GM19463 (cell line): ENCODE measurements around the gene RAMAC.
"Not testable (repeated sequence)": the region's sequence is repeated elsewhere in the genome, so short reads cannot be mapped to it uniquely, and the experiment has no call there.

Source experiments
- ATAC-seq: cut with Tn5 transposase; IDR thresholded peaks from one replicate; pipeline ENCODE4 v1.9.1; 2021; ENCODE audit warnings: mild to moderate bottlenecking, moderate library complexity; ENCODE audit not compliant: unreplicated experiment

Gene RAMAC

DNA sequence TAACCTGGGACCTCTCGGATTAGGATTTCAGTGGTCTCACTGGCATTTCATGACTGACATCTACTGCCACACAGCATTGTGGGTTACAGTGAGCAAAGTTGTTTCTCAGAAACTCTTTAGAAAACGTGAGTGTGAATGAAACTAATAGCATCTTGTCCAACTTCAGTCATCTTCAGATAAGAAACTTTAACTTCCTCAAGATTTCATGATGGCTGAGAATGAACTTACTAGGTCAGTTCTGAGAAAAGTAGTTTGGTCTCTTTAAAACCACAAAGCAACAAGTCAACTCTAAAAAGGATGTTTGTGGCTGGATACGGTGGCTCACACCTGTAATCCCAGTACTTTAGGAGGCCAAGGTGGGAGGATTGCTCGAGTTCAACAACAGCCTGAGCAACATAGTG is 19.3 kb upstream of the RAMAC start:
- peak; percentile 71 for ATAC-seq

GRCh38 chr15:82968066-82968465 is 17.9 kb upstream of the RAMAC start:
- no peak for ATAC-seq

GRCh38 chr15:82969353-82969752 is 16.7 kb upstream of the RAMAC start:
- ATAC-seq, result no peak

DNA sequence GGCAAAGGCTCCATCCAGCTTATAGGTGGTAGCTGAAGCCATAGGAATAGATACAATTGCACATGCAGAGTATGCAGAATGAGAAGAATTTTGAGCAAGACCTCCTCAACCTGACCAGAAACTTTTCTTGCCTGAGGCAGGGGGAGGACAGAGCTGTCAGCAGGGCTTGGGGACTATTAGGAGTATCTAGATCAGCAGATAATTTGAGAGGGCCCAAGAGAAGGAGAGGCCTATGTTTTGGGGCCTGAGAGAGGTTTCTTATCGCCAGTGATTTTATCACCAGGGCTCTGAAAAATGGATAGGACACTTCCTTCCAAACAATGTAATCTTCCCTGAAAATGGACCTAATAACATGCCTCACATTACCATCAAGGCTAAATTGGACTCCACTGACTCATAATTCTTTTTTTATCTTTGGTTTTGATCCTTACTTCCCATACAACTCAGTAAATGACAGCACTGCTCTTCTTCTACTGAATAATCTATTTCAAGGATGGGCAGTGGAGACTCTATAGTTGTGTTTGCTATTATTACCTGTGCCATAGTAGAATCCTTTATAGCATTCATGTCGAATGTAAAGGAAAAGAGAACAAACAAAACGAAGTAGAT is 15.8 kb upstream of the RAMAC start:
- no peak for ATAC-seq

DNA sequence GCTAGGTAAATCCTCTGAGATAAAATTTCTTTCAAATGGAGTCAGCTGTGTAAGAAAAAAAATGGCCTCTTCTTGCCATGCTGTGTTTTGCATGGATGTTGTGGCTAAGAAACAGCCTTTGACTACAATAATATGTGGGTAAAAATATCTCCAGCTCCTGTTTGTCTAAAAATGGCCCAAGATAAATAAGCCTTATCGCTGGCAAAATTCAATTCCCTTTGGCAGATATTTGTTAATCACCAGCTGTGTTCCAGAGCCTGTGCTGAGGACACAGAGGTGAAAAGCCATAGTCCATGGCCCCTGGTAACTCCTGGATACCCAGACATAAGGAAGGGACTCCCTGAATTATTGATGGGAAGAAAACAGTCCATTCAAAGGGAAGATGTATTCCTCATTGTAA is 15.3 kb upstream of the RAMAC start:
- no peak for ATAC-seq

- no peak for ATAC-seq
Observed at GRCh38 chr15:82971218-82971984, 14.6 kb upstream of the RAMAC start.

DNA sequence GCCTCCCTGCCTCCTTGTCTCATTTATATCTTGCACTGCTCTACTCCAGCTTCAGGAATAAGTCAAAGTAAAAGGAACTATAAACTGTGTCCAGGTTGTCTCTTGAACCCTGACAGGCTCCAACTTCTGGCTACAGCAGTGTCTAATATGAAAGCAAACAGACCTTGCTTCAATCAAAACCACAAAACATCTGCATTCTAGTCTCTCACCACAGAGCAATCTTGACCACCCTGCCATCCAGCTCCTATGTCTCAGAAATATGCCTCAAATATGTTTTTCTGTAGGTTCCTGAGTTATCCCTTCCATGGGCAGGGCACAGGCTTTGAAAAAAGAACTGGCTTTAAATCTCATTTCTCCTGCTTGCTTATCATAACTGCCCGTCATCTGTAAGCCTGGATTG is 13.0 kb upstream of the RAMAC start:
- ATAC-seq, result no peak

DNA sequence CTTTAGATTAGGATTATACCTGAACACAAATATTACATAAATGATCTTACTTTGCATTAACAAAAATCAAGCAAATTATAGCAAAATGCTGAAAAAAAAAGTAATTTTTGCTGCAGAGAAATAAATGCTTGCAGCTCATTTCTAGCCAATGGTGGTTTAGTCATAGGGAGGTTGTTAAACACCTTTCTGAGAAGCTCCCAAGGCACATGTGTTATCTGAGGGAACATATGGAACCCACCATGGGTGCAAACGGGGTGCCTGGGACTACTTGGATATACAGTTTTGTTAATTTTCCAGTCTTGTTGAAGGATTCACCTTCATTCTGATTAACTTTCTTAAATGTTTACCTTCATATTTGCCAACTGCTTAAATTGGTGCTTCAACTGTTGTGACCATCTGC is 8.9 kb upstream of the RAMAC start:
- no peak for ATAC-seq

DNA sequence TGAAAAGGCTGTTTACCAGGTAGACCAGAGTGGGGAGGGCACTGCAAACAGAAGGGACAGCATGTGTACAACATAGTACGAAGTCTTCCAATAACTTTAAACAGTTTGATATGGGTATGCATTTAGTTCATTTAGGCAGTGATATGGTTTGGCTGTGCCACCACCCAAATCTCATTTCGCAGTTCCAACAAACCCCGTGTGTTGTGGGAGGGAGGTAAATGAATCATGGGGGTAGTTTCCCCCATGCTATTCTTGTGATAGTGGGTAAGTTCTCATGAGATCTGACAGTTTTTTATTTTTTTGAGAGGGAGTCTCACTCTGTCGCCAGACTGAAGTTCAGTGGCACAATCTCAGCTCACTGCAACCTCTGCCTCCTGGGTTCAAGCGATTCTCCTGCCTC is 7.6 kb upstream of the RAMAC start:
- ATAC-seq, result no peak

DNA sequence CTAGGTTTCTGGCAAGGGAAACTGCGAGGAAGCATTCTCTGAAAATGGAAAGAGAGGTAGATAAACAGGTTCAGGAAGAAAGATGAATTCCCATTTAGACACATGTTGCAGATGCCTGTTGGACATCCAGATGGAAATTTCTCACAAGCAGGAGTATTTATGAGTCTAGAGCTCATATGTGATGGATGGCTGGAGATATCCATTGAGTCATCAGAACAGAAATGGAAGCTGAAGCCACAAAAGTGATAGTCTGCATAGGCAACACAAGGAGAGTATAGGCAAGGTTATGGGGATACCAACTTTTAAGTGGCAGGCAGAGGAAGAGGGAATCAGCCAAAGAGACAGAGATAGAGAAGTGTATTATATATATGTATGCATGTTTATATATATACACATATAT is 6.3 kb upstream of the RAMAC start:
- no peak for ATAC-seq

- no peak for ATAC-seq
Observed at GRCh38 chr15:82980981-82981380, 5.0 kb upstream of the RAMAC start.

DNA sequence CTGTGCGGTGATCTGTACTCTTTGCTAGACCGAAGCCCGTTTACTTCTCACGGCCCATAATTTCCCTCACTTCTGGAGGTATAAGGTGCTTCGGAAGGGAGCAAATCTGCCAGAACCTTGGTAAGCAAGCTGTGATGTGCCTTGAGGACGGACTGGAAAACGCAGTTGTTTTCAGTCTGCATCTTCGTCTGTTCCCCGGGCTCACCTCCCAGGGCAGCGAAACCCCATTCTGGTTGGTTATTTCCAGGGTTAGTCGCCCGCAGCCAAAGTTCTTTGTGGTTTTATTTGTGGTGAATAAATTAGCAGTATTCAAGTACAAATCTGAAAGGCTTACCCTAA is 401 bp downstream of the RAMAC start:
- peak; percentile 13 for ATAC-seq

- no peak for ATAC-seq
Observed at GRCh38 chr15:82992436-82992998, 6.5 kb downstream of the RAMAC start.

- ATAC-seq, result no peak
Observed at GRCh38 chr15:82993144-82993543, 7.1 kb downstream of the RAMAC start.

DNA sequence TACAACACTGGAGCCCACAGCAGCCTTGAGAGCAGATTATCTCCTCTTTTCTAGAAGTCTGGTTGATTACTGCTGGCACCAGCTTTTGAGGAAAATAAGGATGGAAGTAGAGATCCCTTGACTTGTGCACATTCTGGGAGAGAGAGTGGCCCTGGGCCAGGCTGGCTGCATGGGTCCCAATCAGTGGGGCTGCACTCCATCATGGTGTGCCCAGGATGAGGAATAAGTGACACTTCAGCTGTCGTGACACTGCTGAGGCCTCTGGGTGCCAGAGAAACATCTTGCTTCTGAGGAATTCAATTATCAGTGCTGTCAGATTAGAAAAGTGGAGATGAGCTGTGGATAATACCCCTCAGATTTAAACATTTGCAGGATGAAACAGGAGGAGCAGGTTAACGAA is 9.1 kb downstream of the RAMAC start:
- ATAC-seq, result no peak

GRCh38 chr15:82995938-82996337 is 9.9 kb downstream of the RAMAC start:
- no peak for ATAC-seq

DNA sequence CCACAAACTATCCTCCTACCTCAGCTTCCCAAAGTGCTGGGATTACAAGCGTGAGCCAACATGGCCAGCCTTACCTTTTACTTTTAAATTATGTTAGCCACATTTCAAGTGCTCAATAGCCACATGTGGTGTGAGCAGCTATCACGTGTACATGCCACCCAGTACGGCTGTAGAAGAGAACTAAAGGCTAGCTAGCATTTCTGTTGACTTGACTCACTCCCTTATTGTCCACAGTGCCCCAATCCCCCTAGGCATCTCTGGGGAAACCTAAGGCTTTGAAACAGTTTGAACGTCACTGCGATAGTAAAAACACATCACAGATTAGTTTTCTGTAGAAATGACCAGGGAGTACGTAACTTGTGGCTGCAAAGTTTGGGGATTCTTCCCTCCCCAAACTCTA is 13.4 kb downstream of the RAMAC start:
- ATAC-seq, result no peak

DNA sequence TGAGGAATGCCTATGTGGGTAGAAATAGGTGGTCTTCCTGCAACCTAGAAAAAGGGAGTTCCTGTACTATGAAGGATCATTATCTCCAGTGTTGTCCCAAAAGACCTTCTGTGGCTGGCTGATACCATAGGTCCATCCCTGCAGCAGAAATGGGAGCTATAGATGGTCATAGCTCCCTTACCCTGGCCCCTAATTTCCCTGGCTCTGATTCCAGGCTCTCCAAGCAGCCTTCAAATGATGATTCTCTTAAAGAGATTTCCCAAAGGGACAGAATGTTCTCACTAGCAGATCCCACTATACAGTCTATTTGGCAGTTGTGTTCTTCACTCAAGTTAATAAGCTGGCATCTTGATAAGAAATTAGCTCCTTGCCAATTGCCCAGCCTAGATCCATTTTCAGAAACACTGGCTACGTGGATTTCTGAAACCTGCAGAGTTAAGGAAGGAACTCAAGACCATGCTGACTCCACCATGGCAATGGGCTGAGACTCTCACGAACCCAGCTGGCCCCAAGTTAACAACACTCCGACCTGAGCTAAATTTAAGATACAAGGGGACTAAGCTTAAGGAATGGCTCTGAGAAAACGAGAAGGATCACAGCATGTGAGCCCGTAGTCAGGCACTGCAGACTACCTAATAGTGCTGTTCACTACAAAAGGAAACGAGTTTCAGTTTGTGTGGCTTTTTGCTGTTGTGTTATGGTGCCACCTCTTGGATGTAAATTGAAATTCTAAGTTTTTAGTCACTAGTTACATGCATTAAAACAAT is 14.1 kb downstream of the RAMAC start:
- peak; percentile 73 for ATAC-seq

GRCh38 chr15:83000672-83001031 is 14.6 kb downstream of the RAMAC start:
- not testable (repeated sequence) for ATAC-seq

DNA sequence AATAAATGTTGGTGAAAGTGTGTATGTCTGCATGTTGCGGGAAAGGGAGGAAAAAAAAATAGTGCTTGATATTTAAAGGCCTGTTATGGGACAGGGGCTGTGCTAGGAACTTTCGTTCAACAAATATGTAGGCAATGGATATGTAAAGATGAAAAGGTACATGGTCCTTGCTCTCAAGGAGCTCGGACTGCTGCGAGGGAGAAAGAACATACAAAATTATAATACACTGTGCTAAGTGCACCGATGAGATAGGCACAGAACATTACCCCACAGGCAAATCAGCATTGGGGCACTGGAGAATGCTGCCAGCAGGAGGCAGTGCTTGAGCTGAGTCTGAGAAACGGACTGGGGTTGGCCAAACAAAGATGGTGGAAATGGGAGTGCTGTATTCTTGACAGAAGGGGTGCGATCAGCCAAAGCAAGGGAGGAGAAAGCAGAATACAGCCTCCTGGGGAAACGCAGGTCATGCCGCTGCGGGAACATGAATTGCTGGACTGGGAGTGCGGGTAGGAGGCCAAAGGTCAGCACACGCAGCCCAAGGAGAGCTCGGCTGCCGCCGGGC is 24.8 kb downstream of the RAMAC start:
- ATAC-seq, result peak; percentile 47

DNA sequence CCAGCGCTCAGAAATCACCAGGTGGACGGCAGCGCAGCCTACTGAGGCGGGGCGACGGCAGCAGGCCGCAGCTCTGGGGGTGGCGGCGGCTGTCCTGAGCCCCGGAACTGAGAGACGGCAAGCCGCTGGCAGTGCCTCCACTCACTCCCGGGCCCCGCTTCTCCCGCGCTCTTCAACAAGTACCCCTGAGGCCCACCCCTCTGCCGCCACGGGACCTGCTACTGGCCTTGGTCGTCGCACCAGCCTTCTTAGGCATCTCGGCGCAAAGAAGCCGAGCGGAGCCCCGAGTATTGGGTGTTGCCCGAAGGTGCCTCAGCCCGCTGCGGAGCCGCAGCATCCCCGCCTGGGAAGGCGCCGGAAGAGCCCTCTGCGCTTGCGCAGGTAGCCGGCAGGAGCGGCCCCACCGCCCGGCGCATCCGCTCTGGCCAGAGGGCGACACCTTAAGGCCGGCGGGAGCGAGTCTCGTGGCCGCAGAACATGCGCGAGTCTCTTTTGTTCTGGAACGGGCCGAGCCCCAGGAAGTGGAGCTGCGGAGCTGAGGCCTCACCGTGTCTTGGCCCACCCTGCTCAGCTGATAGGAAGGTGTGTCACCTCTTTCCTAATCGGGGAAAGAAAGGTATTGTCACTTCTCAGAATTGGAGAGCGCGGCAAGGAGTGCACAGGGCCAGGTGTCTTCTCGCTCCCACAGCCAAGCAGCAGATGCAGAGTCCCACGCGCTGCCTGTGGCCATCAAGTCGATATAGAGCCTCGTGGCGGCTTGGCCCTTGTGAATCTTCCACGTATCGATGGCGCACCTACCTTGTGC is 25.5 kb downstream of the RAMAC start, which contains the start of gene C15orf40:
TSS of gene C15orf40 (minus strand) at position 369 of the 805 bp plus-strand sequence. CDS start at position 337, 32 bp downstream.
- peak; percentile 88 for ATAC-seq
